Mammary epithelial cell (primary cell): ENCODE data around the gene POFUT1.

Experiments used
- EZH2 ChIP-seq: IDR thresholded peaks from 2 replicates; pipeline ENCODE4 v1.6.1; 2012; ENCODE audit warnings: low read length, inconsistent platforms, borderline replicate concordance
- TF ChIP-seq, protein P1 (sequence below), 2 donors: IDR thresholded peaks in 1 of 2; conservative IDR thresholded peaks in 1 of 2; 2 replicates each; pipeline ENCODE4 v1.5.1; 2011 to 2012; ENCODE audit warnings: inconsistent platforms in 2 of 2, low read length in 2 of 2, mild to moderate bottlenecking in 2 of 2, control low read depth in 1 of 2, low read depth in 1 of 2; ENCODE audit not compliant: insufficient read depth in 1 of 2; ENCODE audit errors: extremely low read depth in 1 of 2

DNA sequence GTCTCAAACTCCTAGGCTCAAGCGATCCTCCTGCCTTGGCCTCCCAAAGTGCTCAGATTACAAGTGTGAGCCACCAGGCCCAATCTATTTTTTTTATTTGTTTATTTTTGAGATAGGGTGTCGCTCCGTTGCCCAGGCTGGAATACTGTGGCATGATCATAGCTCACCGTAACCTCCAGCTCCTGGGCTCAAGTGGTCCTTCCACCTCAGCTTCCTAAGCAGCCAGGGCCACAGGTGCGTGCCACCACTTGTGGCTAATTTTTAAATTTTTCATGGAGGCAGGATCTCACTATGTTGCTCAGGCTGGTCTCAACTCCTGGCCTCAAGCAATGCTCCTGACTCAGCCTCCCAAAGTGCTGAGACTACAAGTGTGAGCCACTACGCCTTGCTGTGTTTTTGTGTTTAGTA is 79.6 kb downstream of the POFUT1 start:
- TF ChIP-seq, protein P1, sequence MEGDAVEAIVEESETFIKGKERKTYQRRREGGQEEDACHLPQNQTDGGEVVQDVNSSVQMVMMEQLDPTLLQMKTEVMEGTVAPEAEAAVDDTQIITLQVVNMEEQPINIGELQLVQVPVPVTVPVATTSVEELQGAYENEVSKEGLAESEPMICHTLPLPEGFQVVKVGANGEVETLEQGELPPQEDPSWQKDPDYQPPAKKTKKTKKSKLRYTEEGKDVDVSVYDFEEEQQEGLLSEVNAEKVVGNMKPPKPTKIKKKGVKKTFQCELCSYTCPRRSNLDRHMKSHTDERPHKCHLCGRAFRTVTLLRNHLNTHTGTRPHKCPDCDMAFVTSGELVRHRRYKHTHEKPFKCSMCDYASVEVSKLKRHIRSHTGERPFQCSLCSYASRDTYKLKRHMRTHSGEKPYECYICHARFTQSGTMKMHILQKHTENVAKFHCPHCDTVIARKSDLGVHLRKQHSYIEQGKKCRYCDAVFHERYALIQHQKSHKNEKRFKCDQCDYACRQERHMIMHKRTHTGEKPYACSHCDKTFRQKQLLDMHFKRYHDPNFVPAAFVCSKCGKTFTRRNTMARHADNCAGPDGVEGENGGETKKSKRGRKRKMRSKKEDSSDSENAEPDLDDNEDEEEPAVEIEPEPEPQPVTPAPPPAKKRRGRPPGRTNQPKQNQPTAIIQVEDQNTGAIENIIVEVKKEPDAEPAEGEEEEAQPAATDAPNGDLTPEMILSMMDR (conservative IDR thresholded peaks at IDR 0.05 in 1 of 2, IDR thresholded peaks at IDR 0.05 in 1 of 2; ENCODE audit: extremely low read depth in 1 of 2, insufficient read depth in 1 of 2, low read depth in 1 of 2, low read length in 2 of 2), result no peak
- no peak for TF ChIP-seq EZH2
